NB4 (cell line): Measurements from ENCODE around the gene PPP1R13L.

ENCODE experiments used
- DNase-seq: peaks from one replicate; pipeline ENCODE4 v3.0.0; 2010; ENCODE audit warnings: low read depth
- H3K4me3 ChIP-seq: one replicate; pipeline ENCODE4 v1.5.1; 2011; ENCODE audit warnings: mild to moderate bottlenecking, low read depth, low read length, moderate library complexity
- CTCF ChIP-seq: IDR thresholded peaks from one replicate; pipeline ENCODE4 v1.5.1; 2012; ENCODE audit warnings: low read depth, low read length
- MAX ChIP-seq: IDR thresholded peaks from 2 replicates; pipeline ENCODE4 v1.6.1; 2011; ENCODE audit warnings: low read depth, low read length
- MYC ChIP-seq: IDR thresholded peaks from 2 replicates; pipeline ENCODE4 v1.6.1; 2011; ENCODE audit warnings: low read depth, low read length
- POLR2A ChIP-seq: IDR thresholded peaks from 2 replicates; pipeline ENCODE4 v1.6.1; 2011; ENCODE audit warnings: mild to moderate bottlenecking; ENCODE audit not compliant: insufficient read length; ENCODE audit errors: extremely low read depth

Gene PPP1R13L

GRCh38 chr19:45358213-45358792, 46.6 kb downstream of the PPP1R13L start:
- no peak for TF ChIP-seq MAX
- TF ChIP-seq POLR2A, result no peak
- no peak for TF ChIP-seq MYC
- no peak for TF ChIP-seq CTCF
- H3K4me3 ChIP-seq, result no peak overlapping the region
- DNase-seq, result no peak

GRCh38 chr19:45357445-45357783, 47.5 kb downstream of the PPP1R13L start:
- H3K4me3 ChIP-seq, result no peak overlapping the region
- TF ChIP-seq MYC (no peak), CTCF (no peak), MAX (no peak), POLR2A (no peak)
- no peak for DNase-seq

GRCh38 chr19:45356760-45357444, 48.0 kb downstream of the PPP1R13L start:
- no peak overlapping the region for H3K4me3 ChIP-seq
- no peak for DNase-seq
- no peak for TF ChIP-seq CTCF
- TF ChIP-seq MYC, result no peak
- TF ChIP-seq MAX, result no peak
- TF ChIP-seq POLR2A, result no peak

- no peak overlapping the region for H3K4me3 ChIP-seq
Observed at GRCh38 chr19:45355910-45356309, 49.0 kb downstream of the PPP1R13L start.

GRCh38 chr19:45355402-45355801, 49.5 kb downstream of the PPP1R13L start:
- TF ChIP-seq CTCF (no peak), POLR2A (no peak), MAX (no peak), MYC (no peak)
- H3K4me3 ChIP-seq, result no peak overlapping the region
- no peak for DNase-seq

More at GRCh38 chr19:45355910-45356309, 49.0 kb downstream of the PPP1R13L start:
- TF ChIP-seq MYC, result no peak
- TF ChIP-seq POLR2A, result no peak
- no peak for TF ChIP-seq MAX
- no peak for TF ChIP-seq CTCF
- DNase-seq, result no peak
